MM.1S (cell line): Measurements from ENCODE around the gene RRAGD.
A peak's percentile ranks its signal among the peaks of the same experiment; 100 is the strongest.

Experiments used
- CTCF ChIP-seq: fragments of 300-600 bp; sonication (generic); IDR thresholded peaks from 2 replicates; pipeline ENCODE4 v1.5.1; 2016; ENCODE audit warnings: antibody characterized with exemption, low read length, mixed read lengths
- EZH2phosphoT487 ChIP-seq: fragments of 300-600 bp; sonication (generic); IDR thresholded peaks from 2 replicates; pipeline ENCODE4 v1.6.1; 2018; ENCODE audit warnings: antibody characterized with exemption, low read length

GRCh38 chr6:89368107-89368506 is 44.0 kb downstream of the RRAGD start:
- TF ChIP-seq EZH2phosphoT487 (no peak), CTCF (peak; percentile 90)
